SJSA1 (cell line): Measurements from ENCODE around the gene PLA2G4F. TPM values are rescaled to one million over a fixed set of nuclear protein-coding genes. Genes with fewer than 3 reads are reported as not detected.
A peak's percentile ranks its signal among the peaks of the same experiment; 100 is the strongest.
"Not testable (repeated sequence)": the region's sequence is repeated elsewhere in the genome, so short reads cannot be mapped to it uniquely, and the experiment has no call there.

Source experiments
- DNase-seq, 2 experiments: peaks; one replicate each; pipeline ENCODE4 v3.0.0-alpha.2; 2015 to 2020; ENCODE audit warnings: low spot score in 2 of 2, low read depth in 1 of 2
- H3K27ac ChIP-seq: fragments of 250-450 bp; sonication (Bioruptor Pico); 2 replicates; pipeline ENCODE4 v1.5.1; 2020; ENCODE audit warnings: mild to moderate bottlenecking, moderate library complexity
- H3K27me3 ChIP-seq: fragments of 250-450 bp; sonication (Bioruptor Pico); replicated peaks from 2 replicates; pipeline ENCODE4 v1.5.1; 2020; ENCODE audit warnings: mild to moderate bottlenecking, moderate library complexity
- H3K36me3 ChIP-seq: fragments of 250-450 bp; sonication (Bioruptor Pico); 2 replicates; pipeline ENCODE4 v1.5.1; 2020; ENCODE audit warnings: mild to moderate bottlenecking
- H3K4me1 ChIP-seq: fragments of 250-450 bp; sonication (Bioruptor Pico); replicated peaks from 2 replicates; pipeline ENCODE4 v1.6.1; 2021; ENCODE audit warnings: mild to moderate bottlenecking
- H3K4me3 ChIP-seq: fragments of 250-450 bp; sonication (Bioruptor Pico); 2 replicates; pipeline ENCODE4 v1.5.1; 2020; ENCODE audit warnings: mild to moderate bottlenecking
- H3K9me3 ChIP-seq: fragments of 250-450 bp; sonication (Bioruptor Pico); replicated peaks from 2 replicates; pipeline ENCODE4 v1.5.1; 2020; ENCODE audit warnings: mild to moderate bottlenecking
- total RNA-seq: library from RNA; depleted of rRNA; stranded (reverse); fragments of >200 nt; shearing (Covaris generic); gene quantifications from 2 replicates; pipeline ENCODE4 v1.2.3, GENCODE V29; 2014; rRNA removed

Gene PLA2G4F
- total RNA-seq, 1 experiment from 2014 or later: not detected

- peak in 1 of 2 experiments; percentile 77 for DNase-seq
- Histone ChIP-seq H3K9me3 (no peaks in the 10 kb centered on the region), H3K4me3 (no peak overlapping the region), H3K36me3 (no peaks in the 10 kb centered on the region), H3K4me1 (peaks cover 33% of the 10 kb centered on the region), H3K27ac (peak overlapping the region; percentile 70), H3K27me3 (no peaks in the 10 kb centered on the region)
Observed at GRCh38 chr15:42101861-42102260, 54.6 kb downstream of the PLA2G4F start.

GRCh38 chr15:42100021-42100800 is 56.2 kb downstream of the PLA2G4F start:
- Histone ChIP-seq H3K27me3 (no peaks in the 10 kb centered on the region), H3K9me3 (no peaks in the 10 kb centered on the region), H3K4me1 (peaks cover 33% of the 10 kb centered on the region), H3K36me3 (no peaks in the 10 kb centered on the region), H3K27ac (peak overlapping the region; percentile 42), H3K4me3 (no peak overlapping the region)
- peak; percentile 43 to 68 for DNase-seq

- H3K27me3 ChIP-seq: no peaks in the 10 kb centered on the region
- no peaks in the 10 kb centered on the region for H3K36me3 ChIP-seq
- no peak overlapping the region for H3K4me3 ChIP-seq
- DNase-seq: no peak
- H3K9me3 ChIP-seq: no peaks in the 10 kb centered on the region
- H3K4me1 ChIP-seq: peaks cover 35% of the 10 kb centered on the region
- no peak overlapping the region for H3K27ac ChIP-seq
Observed at GRCh38 chr15:42097018-42097417, 59.4 kb downstream of the PLA2G4F start.

GRCh38 chr15:42094512-42094963 is 61.9 kb downstream of the PLA2G4F start, which contains the start of gene PLA2G4D:
Gene PLA2G4D (minus strand): TSS chr15:42094562. CDS start chr15:42094459, 103 bp downstream.
- Histone ChIP-seq H3K27ac (no peak within 1 kb of the TSS), H3K9me3 (no peaks in the 10 kb centered on the region), H3K4me1 (peaks cover 37% of the 10 kb centered on the region), H3K4me3 (no peak within 1 kb of the TSS), H3K27me3 (no peaks in the 10 kb centered on the region), H3K36me3 (no peaks in the 10 kb centered on the region)
- no peak for DNase-seq

- peaks cover 37% of the 10 kb centered on the region for H3K4me1 ChIP-seq
- H3K4me3 ChIP-seq: no peak overlapping the region
- H3K27me3 ChIP-seq: no peaks in the 10 kb centered on the region
- no peaks in the 10 kb centered on the region for H3K36me3 ChIP-seq
- no peaks in the 10 kb centered on the region for H3K9me3 ChIP-seq
- no peak overlapping the region for H3K27ac ChIP-seq
- DNase-seq: no peak
Observed at GRCh38 chr15:42093966-42094365, 62.5 kb downstream of the PLA2G4F start.

GRCh38 chr15:42092398-42093318 is 63.8 kb downstream of the PLA2G4F start:
- no peaks in the 10 kb centered on the region for H3K36me3 ChIP-seq
- peak overlapping the region; percentile 66 for H3K27ac ChIP-seq
- H3K4me1 ChIP-seq: peaks cover 37% of the 10 kb centered on the region
- H3K9me3 ChIP-seq: no peaks in the 10 kb centered on the region
- no peak overlapping the region for H3K4me3 ChIP-seq
- DNase-seq: peak; percentile 50 to 53
- no peaks in the 10 kb centered on the region for H3K27me3 ChIP-seq

- not testable (repeated sequence) for H3K27me3 ChIP-seq
- peak; percentile 35 to 49 for DNase-seq
Observed at GRCh38 chr15:42091753-42092397, 64.6 kb downstream of the PLA2G4F start.

GRCh38 chr15:42090781-42091180 is 65.7 kb downstream of the PLA2G4F start:
- H3K36me3 ChIP-seq: no peaks in the 10 kb centered on the region
- H3K9me3 ChIP-seq: no peaks in the 10 kb centered on the region
- H3K27ac ChIP-seq: peak overlapping the region; percentile 34
- no peak overlapping the region for H3K4me3 ChIP-seq
- peaks cover 37% of the 10 kb centered on the region for H3K4me1 ChIP-seq
- H3K27me3 ChIP-seq: no peaks in the 10 kb centered on the region
- DNase-seq: peak; percentile 49 to 54

More at GRCh38 chr15:42091753-42092397, 64.6 kb downstream of the PLA2G4F start:
- not testable (repeated sequence) for H3K9me3 ChIP-seq, H3K36me3 ChIP-seq, H3K4me3 ChIP-seq
- Histone ChIP-seq H3K4me1 (peaks cover 37% of the 10 kb centered on the region), H3K27ac (peak overlapping the region; percentile 66)

- no peaks in the 10 kb centered on the region for H3K36me3 ChIP-seq
- H3K9me3 ChIP-seq: no peaks in the 10 kb centered on the region
- peak overlapping the region; percentile 34 for H3K27ac ChIP-seq
- H3K27me3 ChIP-seq: no peaks in the 10 kb centered on the region
- peaks cover 37% of the 10 kb centered on the region for H3K4me1 ChIP-seq
- DNase-seq: no peak
- no peak overlapping the region for H3K4me3 ChIP-seq
Observed at GRCh38 chr15:42090370-42090769, 66.1 kb downstream of the PLA2G4F start.

- H3K27ac ChIP-seq: peak overlapping the region; percentile 34
- no peaks in the 10 kb centered on the region for H3K36me3 ChIP-seq
- H3K9me3 ChIP-seq: no peaks in the 10 kb centered on the region
- DNase-seq: no peak
- peaks cover 37% of the 10 kb centered on the region for H3K4me1 ChIP-seq
- H3K4me3 ChIP-seq: no peak overlapping the region
- no peaks in the 10 kb centered on the region for H3K27me3 ChIP-seq
Observed at GRCh38 chr15:42089942-42090341, 66.5 kb downstream of the PLA2G4F start.

Other genes with a start within 250 kb of the PLA2G4F start
- 22.7 and 26.8 TPM in 2 replicates for gene EHD4, start 184.1 kb downstream of the PLA2G4F start, total RNA-seq
- not detected in 2 replicates for gene PLA2G4E, start 135.6 kb downstream of the PLA2G4F start, total RNA-seq
- gene PLA2G4D, start 62.1 kb downstream of the PLA2G4F start, total RNA-seq: not detected in 2 replicates
- 22.9 and 27.6 TPM in 2 replicates for gene VPS39, start 51.7 kb upstream of the PLA2G4F start, total RNA-seq
- 19.7 and 23.1 TPM in 2 replicates for gene GANC, start 116.6 kb upstream of the PLA2G4F start, total RNA-seq
- 74.9 and 77.0 TPM in 2 replicates for gene TMEM87A, start 116.8 kb upstream of the PLA2G4F start, total RNA-seq
- 0.11 TPM in 1 of 2 replicates, not detected in the other for gene CAPN3, start 202.9 kb upstream of the PLA2G4F start, total RNA-seq